HepG2 (cell line): Measurements from ENCODE around the gene RANBP3L. TPM values are rescaled to one million over a fixed set of nuclear protein-coding genes. Genes with fewer than 3 reads are reported as not detected.

Experiments used
- ATAC-seq: fragments of 200-7000 bp; cut with Tn5 transposase; 3 replicates; pipeline ENCODE4 v1.9.1; 2020; ENCODE audit warnings: mild to moderate bottlenecking, moderate library complexity
- BruUV-seq: library from RNA; stranded (reverse); fragments of 400-500 nt; replicated peaks from 2 replicates; lab custom pipeline; 2021; lab: Mats Ljungman, UMichigan
- CTCF ChIA-PET: fragments of 300-600 bp; formaldehyde crosslinking; extraction: SDS; loops from one replicate; lab custom pipeline; 2021; ENCODE audit warnings: low total read pairs, inconsistent platforms, low intra/inter-chr PET ratio; lab: Yijun Ruan, JAX
- POLR2A ChIA-PET: fragments of 350-600 bp; sonication (Branson Sonifier 250); formaldehyde crosslinking; loops from one replicate; lab custom pipeline; 2020; ENCODE audit warnings: antibody characterized with exemption, inconsistent platforms; lab: Yijun Ruan, JAX
- DNase-seq: peaks from one replicate; pipeline ENCODE4 v3.0.0-alpha.2; 2015; ENCODE audit warnings: low spot score
- FAIRE-seq: peaks from 3 replicates; lab custom pipeline; 2011; peaks lifted over from hg19 to GRCh38; lab: Jason Lieb, UNC
- H2AFZ ChIP-seq: one replicate; pipeline ENCODE4 v1.6.1; 2011; ENCODE audit warnings: low read length, inconsistent platforms
- H3K27ac ChIP-seq: fragments of 300-600 bp; 3 replicates; pipeline ENCODE4 v1.8.0; 2011; ENCODE audit warnings: mixed run types, mild to moderate bottlenecking, mixed read lengths, low read length, inconsistent platforms; ENCODE audit not compliant: insufficient read depth; ENCODE audit errors: extremely low read length
- H3K27me3 ChIP-seq, 2 experiments: fragments of 200-600 bp in 1 of 2; 2 replicates in 1 of 2; 3 replicates in 1 of 2; pipeline versions ENCODE4 v1.6.0 to v1.8.0; 2011; ENCODE audit warnings: low read length in 2 of 2, mild to moderate bottlenecking in 2 of 2, moderate library complexity in 2 of 2, inconsistent platforms in 1 of 2; ENCODE audit not compliant: insufficient read depth in 2 of 2, control insufficient read depth in 1 of 2
- H3K36me3 ChIP-seq, 2 experiments: fragments of 200-600 bp in 1 of 2; replicated peaks in 1 of 2; 2 replicates in 1 of 2; 3 replicates in 1 of 2; pipeline versions ENCODE4 v1.5.1 to v1.8.0; 2011; ENCODE audit warnings: low read length in 2 of 2, inconsistent platforms in 1 of 2; ENCODE audit not compliant: insufficient read depth in 2 of 2, control insufficient read depth in 1 of 2
- H3K4me1 ChIP-seq: 2 replicates; pipeline ENCODE4 v1.5.1; 2012; ENCODE audit warnings: low read length, inconsistent platforms; ENCODE audit not compliant: insufficient read depth
- H3K4me2 ChIP-seq: 2 replicates; pipeline ENCODE4 v1.6.0; 2011; ENCODE audit warnings: low read depth, low read length, inconsistent platforms
- H3K4me3 ChIP-seq, 3 experiments: fragments of 200-600 bp in 1 of 3; sonication (generic), shearing (Covaris generic) in 1 of 3; replicated peaks in 1 of 3; 2 replicates each; pipeline ENCODE4 v1.5.1; 2011 to 2016; ENCODE audit warnings: low read length in 3 of 3, inconsistent platforms in 2 of 3, low read depth in 2 of 3, mild to moderate bottlenecking in 2 of 3, control low read depth in 1 of 3, mixed read lengths in 1 of 3; ENCODE audit not compliant: insufficient read depth in 1 of 3
- H3K79me2 ChIP-seq: one replicate; pipeline ENCODE4 v1.6.1; 2011; ENCODE audit warnings: low read length, inconsistent platforms; ENCODE audit not compliant: insufficient read depth
- H3K9ac ChIP-seq: 2 replicates; pipeline ENCODE4 v1.6.0; 2011; ENCODE audit warnings: mild to moderate bottlenecking, low read depth, low read length, inconsistent platforms; ENCODE audit not compliant: insufficient read depth
- H3K9me3 ChIP-seq: 2 replicates; pipeline ENCODE4 v1.5.1; 2012; ENCODE audit warnings: mild to moderate bottlenecking, low read length
- H4K20me1 ChIP-seq: 2 replicates; pipeline ENCODE4 v1.6.0; 2011; ENCODE audit warnings: inconsistent platforms, mild to moderate bottlenecking, low read length, moderate library complexity; ENCODE audit not compliant: insufficient read depth
- CEBPB ChIP-seq: IDR thresholded peaks from 2 replicates; pipeline ENCODE4 v1.6.1; 2011; ENCODE audit warnings: low read depth, low read length, improper control_type of control experiment, borderline replicate concordance
- CEBPG ChIP-seq: IDR thresholded peaks from 2 replicates; pipeline ENCODE4 v1.6.1; 2016
- CHCHD3 ChIP-seq: sonication (generic); formaldehyde crosslinking; IDR thresholded peaks from 2 replicates; pipeline ENCODE4 v1.8.0; 2022; ENCODE audit warnings: mild to moderate bottlenecking, missing genetic modification reagents, moderate library complexity
- HNRNPL ChIP-seq: fragments of 200-400 bp; formaldehyde crosslinking; IDR thresholded peaks from 2 replicates; pipeline ENCODE4 v1.6.1; 2017; ENCODE audit warnings: mild to moderate bottlenecking, low read depth, low read length
- HNRNPUL1 ChIP-seq: fragments of 200-400 bp; formaldehyde crosslinking; IDR thresholded peaks from 2 replicates; pipeline ENCODE4 v1.6.1; 2017; ENCODE audit warnings: low read depth, mild to moderate bottlenecking, low read length, moderate library complexity
- HOXA5 ChIP-seq: sonication (generic); formaldehyde crosslinking; IDR thresholded peaks from 2 replicates; pipeline ENCODE4 v1.4.0; 2020; ENCODE audit warnings: missing genetic modification reagents
- HOXA7 ChIP-seq: sonication (generic); formaldehyde crosslinking; IDR thresholded peaks from 2 replicates; pipeline ENCODE4 v1.8.1; 2022; ENCODE audit warnings: mild to moderate bottlenecking, missing genetic modification reagents, moderate library complexity
- KAT7 ChIP-seq: IDR thresholded peaks from 2 replicates; pipeline ENCODE4 v1.6.1; 2018; ENCODE audit warnings: borderline replicate concordance, missing compliant biosample characterization
- ZNF224 ChIP-seq: sonication (generic); formaldehyde crosslinking; IDR thresholded peaks from 2 replicates; pipeline ENCODE4 v1.5.0; 2020; ENCODE audit warnings: mild to moderate bottlenecking, missing genetic modification reagents
- ZNF274 ChIP-seq: sonication (generic); formaldehyde crosslinking; IDR thresholded peaks from 2 replicates; pipeline ENCODE4 v1.5.1; 2020; ENCODE audit warnings: mild to moderate bottlenecking, missing genetic modification reagents
- ZNF337 ChIP-seq: sonication (generic); formaldehyde crosslinking; IDR thresholded peaks from 2 replicates; pipeline ENCODE4 v1.5.1; 2020; ENCODE audit warnings: missing genetic modification reagents, low read depth, mild to moderate bottlenecking, borderline replicate concordance
- ZNF432 ChIP-seq: sonication (generic); formaldehyde crosslinking; IDR thresholded peaks from 2 replicates; pipeline ENCODE4 v1.5.0; 2020; ENCODE audit warnings: missing genetic modification reagents, mild to moderate bottlenecking, borderline replicate concordance
- WGBS: methylation state at CpG from one replicate; pipeline ENCODE4 v1.1.6; 2017; ENCODE audit warnings: low lambda C conversion rate; 5-methylcytosine and 5-hydroxymethylcytosine counted together
- in situ Hi-C: cut with HindIII; loops from 2 replicates; pipeline ENCODE4 v1.10.0; 2017; ENCODE audit warnings: low pct_unique_long_range_greater_than_20kb; ENCODE audit not compliant: extremely low pct_ligation_motif_present
- intact Hi-C: fragments of 100-400 bp; cut with micrococcal nuclease; formaldehyde crosslinking; loops from one replicate; pipeline ENCODE4 v1.10.0; 2022; ENCODE audit not compliant: unreplicated experiment
- polyA plus RNA-seq, 8 experiments: library from polyadenylated mRNA; depleted of rRNA in 3 of 8; stranded (reverse) in 7 of 8; unstranded in 1 of 8; fragments of >200 nt; fragmentation: Illumina TruSeq in 4 of 8; extraction: Trizol in 4 of 8; gene quantifications; 2 replicates each; pipeline versions ENCODE4 v1.2.1 to v1.2.3, GENCODE V29; 2011 to 2016; ENCODE audit warnings: low read depth in 4 of 8, missing spikeins in 1 of 8, mixed read lengths in 1 of 8; ENCODE audit not compliant: insufficient read depth in 1 of 8
- total RNA-seq, 5 experiments: library from RNA; depleted of rRNA; stranded (reverse); fragments of >200 nt; fragmentation: Illumina TruSeq; extraction: Trizol; gene quantifications; 2 replicates each; pipeline ENCODE4 v1.2.3, GENCODE V29; 2016; ENCODE audit warnings: low read depth in 1 of 5
- TF ChIP-seq, protein P1 (sequence below): sonication (generic); formaldehyde crosslinking; IDR thresholded peaks from 2 replicates; pipeline ENCODE4 v1.8.1; 2023; ENCODE audit warnings: mild to moderate bottlenecking, missing genetic modification reagents
- TF ChIP-seq, protein P2 (sequence below): sonication (generic); formaldehyde crosslinking; IDR thresholded peaks from 2 replicates; pipeline ENCODE4 v1.4.0; 2020; ENCODE audit warnings: mild to moderate bottlenecking, missing genetic modification reagents, borderline replicate concordance

Gene RANBP3L
- total and polyA plus RNA-seq, 2 of the 13 experiments (the other 11 are each of a cell fraction or from before 2014, with no cell fraction given): 0.09 TPM; not detected in 1

DNA sequence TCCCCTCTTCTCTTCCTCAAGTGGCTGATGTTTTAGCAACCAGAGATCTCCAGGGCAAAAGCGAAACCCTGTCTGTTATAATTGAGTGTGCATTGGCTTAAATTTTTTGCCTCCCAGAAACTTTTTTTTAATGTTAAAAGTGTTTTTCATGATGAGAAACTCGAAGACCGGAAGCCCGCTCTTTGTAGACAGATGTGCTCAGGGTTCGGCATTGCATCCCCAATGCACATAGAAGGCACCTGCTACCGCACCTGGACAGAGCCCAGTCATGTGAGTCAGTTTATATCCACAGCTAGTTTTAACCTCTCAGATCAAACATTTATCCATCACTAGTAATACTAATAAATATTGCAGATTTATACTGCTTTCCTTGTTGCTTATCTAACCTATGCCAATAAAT is 40.5 kb downstream of the RANBP3L start:
- no peak for FAIRE-seq

GRCh38 chr5:36253575-36253974 is 48.1 kb downstream of the RANBP3L start:
- DNase-seq (no peak), FAIRE-seq (no peak), ATAC-seq (no peak)
- Histone ChIP-seq H3K9ac (no peak overlapping the region), H3K36me3 (no peaks in the 10 kb centered on the region), H3K4me2 (no peak overlapping the region), H3K4me1 (no peaks in the 10 kb centered on the region), H3K4me3 (no peak overlapping the region), H3K27ac (no peak overlapping the region), H2AFZ (no peak overlapping the region), H3K27me3 (no peaks in the 10 kb centered on the region), H3K79me2 (no peaks in the 10 kb centered on the region), H3K9me3 (no peaks in the 10 kb centered on the region), H4K20me1 (no peaks in the 10 kb centered on the region)
- 57% methylated on average over 4 of the region's 4 CpGs for WGBS
- intact Hi-C loops: no loop called here
- no TSS peak for BruUV-seq
- TF ChIP-seq ZNF224 (CRISPR knock-in tag): no peak
- TF ChIP-seq, protein P1, sequence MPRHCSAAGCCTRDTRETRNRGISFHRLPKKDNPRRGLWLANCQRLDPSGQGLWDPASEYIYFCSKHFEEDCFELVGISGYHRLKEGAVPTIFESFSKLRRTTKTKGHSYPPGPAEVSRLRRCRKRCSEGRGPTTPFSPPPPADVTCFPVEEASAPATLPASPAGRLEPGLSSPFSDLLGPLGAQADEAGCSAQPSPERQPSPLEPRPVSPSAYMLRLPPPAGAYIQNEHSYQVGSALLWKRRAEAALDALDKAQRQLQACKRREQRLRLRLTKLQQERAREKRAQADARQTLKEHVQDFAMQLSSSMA: no peak
- TF ChIP-seq HOXA5 (CRISPR knock-in tag): no peak
- TF ChIP-seq KAT7: no peak
- no peak for TF ChIP-seq ZNF274 (CRISPR knock-in tag)
- TF ChIP-seq CEBPG: no peak
- TF ChIP-seq, protein P2, sequence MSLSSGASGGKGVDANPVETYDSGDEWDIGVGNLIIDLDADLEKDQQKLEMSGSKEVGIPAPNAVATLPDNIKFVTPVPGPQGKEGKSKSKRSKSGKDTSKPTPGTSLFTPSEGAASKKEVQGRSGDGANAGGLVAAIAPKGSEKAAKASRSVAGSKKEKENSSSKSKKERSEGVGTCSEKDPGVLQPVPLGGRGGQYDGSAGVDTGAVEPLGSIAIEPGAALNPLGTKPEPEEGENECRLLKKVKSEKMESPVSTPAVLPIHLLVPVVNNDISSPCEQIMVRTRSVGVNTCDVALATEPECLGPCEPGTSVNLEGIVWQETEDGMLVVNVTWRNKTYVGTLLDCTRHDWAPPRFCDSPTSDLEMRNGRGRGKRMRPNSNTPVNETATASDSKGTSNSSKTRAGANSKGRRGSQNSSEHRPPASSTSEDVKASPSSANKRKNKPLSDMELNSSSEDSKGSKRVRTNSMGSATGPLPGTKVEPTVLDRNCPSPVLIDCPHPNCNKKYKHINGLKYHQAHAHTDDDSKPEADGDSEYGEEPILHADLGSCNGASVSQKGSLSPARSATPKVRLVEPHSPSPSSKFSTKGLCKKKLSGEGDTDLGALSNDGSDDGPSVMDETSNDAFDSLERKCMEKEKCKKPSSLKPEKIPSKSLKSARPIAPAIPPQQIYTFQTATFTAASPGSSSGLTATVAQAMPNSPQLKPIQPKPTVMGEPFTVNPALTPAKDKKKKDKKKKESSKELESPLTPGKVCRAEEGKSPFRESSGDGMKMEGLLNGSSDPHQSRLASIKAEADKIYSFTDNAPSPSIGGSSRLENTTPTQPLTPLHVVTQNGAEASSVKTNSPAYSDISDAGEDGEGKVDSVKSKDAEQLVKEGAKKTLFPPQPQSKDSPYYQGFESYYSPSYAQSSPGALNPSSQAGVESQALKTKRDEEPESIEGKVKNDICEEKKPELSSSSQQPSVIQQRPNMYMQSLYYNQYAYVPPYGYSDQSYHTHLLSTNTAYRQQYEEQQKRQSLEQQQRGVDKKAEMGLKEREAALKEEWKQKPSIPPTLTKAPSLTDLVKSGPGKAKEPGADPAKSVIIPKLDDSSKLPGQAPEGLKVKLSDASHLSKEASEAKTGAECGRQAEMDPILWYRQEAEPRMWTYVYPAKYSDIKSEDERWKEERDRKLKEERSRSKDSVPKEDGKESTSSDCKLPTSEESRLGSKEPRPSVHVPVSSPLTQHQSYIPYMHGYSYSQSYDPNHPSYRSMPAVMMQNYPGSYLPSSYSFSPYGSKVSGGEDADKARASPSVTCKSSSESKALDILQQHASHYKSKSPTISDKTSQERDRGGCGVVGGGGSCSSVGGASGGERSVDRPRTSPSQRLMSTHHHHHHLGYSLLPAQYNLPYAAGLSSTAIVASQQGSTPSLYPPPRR: no peak
- TF ChIP-seq ZNF337 (CRISPR knock-in tag): no peak
- TF ChIP-seq HOXA7 (CRISPR knock-in tag): no peak
- TF ChIP-seq ZNF432: no peak
- TF ChIP-seq CEBPB: no peak
- TF ChIP-seq CHCHD3: no peak
- in situ Hi-C loops: loop anchor here (25.0 kb wide), 2 partner anchors 259 to 434 kb away; no protein-coding TSS in a partner anchor
- CTCF ChIA-PET: no interaction called here
- POLR2A ChIA-PET: no interaction called here

More for the DNA sequence above, 40.5 kb downstream of the RANBP3L start:
- in situ Hi-C loops (loop anchor here (10.0 to 25.0 kb wide), 3 partner anchors 134 to 426 kb away; no protein-coding TSS in a partner anchor), intact Hi-C loops (no loop called here)
- Histone ChIP-seq H3K9ac (no peak overlapping the region), H3K9me3 (no peaks in the 10 kb centered on the region), H3K4me3 (no peak overlapping the region), H3K36me3 (no peaks in the 10 kb centered on the region), H4K20me1 (no peaks in the 10 kb centered on the region; the same call in 1 of the 2 replicates), H2AFZ (no peak overlapping the region), H3K79me2 (no peaks in the 10 kb centered on the region), H3K27ac (no peak overlapping the region), H3K27me3 (no peaks in the 10 kb centered on the region), H3K4me1 (peaks cover 9% of the 10 kb centered on the region), H3K4me2 (no peak overlapping the region)
- ChIA-PET POLR2A (no interaction called here), CTCF (no interaction called here)
- DNase-seq (no peak), ATAC-seq (no peak)
- no peak for TF ChIP-seq HNRNPUL1
- TF ChIP-seq HNRNPL: no peak
- BruUV-seq: no TSS peak
- WGBS: 66% methylated on average over 6 of the region's 6 CpGs
